KOPT-K1 (cell line): Measurements from ENCODE around the gene OPRM1.
"Not testable (repeated sequence)": the region's sequence is repeated elsewhere in the genome, so short reads cannot be mapped to it uniquely, and the experiment has no call there.

Experiments
- H3K27ac ChIP-seq: fragments of 200-600 bp; sonication (generic); 2 replicates; pipeline ENCODE4 v1.5.1; 2016; ENCODE audit warnings: antibody characterized with exemption, mild to moderate bottlenecking, low read depth, low read length; ENCODE audit not compliant: poor library complexity, severe bottlenecking
- H3K36me3 ChIP-seq: fragments of 200-600 bp; sonication (generic); 2 replicates; pipeline ENCODE4 v1.5.1; 2017; ENCODE audit warnings: antibody characterized with exemption, mild to moderate bottlenecking, low read length, moderate library complexity; ENCODE audit not compliant: insufficient read depth
- H3K9me3 ChIP-seq: fragments of 200-600 bp; sonication (generic); 2 replicates; pipeline ENCODE4 v1.5.1; 2017; ENCODE audit warnings: antibody characterized with exemption, low read length, mild to moderate bottlenecking; ENCODE audit not compliant: insufficient read depth, poor library complexity, severe bottlenecking

The OPRM1 gene

DNA sequence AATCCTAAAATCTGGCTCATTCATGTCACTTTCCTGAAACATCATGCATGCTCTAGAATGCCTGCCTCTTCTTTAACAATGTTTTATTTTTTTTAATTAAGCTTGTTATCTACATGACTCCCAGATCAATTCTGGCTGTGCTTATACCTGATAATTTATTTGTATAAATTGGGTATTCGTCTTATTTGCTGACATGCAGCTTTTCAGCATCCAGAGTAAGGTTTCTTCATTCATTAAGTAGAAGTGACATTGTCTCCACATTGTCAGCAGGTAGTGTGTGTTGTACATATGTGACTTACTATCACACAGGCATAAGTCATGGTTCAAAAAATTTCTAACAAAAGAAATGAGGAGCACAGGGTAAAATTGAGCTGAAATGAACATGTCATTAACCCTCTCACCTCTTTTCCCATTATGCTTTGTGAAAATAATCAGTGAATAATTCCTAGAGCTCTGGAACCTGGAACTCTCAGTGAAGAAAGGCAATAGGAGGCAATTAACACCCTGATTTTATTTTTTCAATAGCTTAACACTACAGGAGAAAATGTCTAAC is 157.4 kb downstream of the OPRM1 start:
- H3K27ac ChIP-seq, result no peak overlapping the region
- no peaks in the 10 kb centered on the region for H3K9me3 ChIP-seq
- peaks cover 9% of the 10 kb centered on the region; the same call in 1 of the 2 replicates for H3K36me3 ChIP-seq

DNA sequence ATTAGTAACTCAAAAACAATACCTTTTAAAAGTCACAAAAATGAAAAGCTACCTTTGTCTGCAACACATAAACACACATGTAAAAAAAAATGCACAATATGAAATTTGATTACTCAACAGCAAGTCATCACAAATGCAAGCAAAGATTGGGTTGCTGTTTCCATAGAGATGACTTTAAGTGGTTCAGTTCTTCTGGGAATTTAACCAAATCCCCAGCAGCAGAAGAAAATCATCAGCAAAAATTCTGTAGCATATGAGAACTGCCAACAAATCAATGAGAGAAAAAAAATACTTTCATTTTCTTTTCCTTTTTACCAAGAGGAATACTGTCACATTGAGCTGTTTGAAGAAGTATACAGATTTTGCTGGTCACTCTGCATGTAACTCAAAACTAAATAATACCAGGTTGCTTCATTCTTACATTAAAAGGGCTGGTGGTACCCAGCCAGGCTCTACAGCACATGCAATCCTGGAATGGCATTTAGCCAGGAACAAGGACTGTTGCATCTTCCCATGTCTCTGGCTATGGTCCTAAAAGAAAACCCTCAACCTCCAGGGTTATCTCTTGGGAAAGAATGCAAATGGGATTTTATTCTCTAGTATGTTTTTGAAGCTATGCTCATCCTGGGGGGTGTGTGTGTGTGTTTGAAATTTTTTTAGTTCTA is 158.3 kb downstream of the OPRM1 start:
- no peak overlapping the region for H3K27ac ChIP-seq
- H3K9me3 ChIP-seq, result no peaks in the 10 kb centered on the region

DNA sequence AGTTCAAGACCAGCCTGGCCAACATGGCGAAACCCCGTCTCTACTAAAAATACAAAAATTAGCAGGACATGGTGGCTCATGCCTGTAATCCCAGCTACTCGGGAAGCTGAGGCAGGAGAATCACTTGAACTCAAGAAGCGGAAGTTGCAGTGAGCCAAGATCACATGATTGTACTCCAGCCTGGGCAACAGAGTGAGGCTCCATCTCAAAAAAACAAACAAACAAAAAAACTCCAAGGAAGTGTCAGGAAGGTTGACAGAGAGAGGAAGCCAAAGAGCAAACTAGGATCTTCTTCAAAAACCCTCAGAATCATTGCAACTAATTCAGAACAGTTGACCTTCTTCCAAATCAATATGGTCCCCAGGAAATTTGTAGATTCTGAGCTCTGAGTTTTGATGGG is 162.6 kb downstream of the OPRM1 start:
- H3K36me3 ChIP-seq, result peaks cover 30% of the 10 kb centered on the region
- H3K9me3 ChIP-seq, H3K27ac ChIP-seq: not testable (repeated sequence)

More for the DNA sequence above, 158.3 kb downstream of the OPRM1 start:
- H3K36me3 ChIP-seq, result peaks cover 9% of the 10 kb centered on the region; the same call in 1 of the 2 replicates

DNA sequence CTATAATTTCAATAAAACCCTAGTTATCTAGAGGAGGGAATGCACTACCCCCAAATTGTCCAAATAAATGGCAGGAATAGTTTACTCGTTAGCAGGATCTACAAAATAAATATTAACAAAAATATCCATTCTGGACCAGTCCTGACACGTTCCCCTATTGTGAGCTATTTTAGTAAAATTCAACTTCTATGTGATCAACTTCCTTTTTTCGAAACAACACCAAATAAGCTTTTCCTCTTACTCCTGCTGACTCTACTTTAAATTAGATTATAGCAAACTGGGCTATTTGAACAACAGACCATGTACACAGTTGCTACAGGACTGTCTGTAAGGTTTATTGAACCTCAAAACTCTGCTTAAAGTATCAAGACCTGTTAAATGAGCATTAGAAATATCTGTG is 163.3 kb downstream of the OPRM1 start:
- Histone ChIP-seq H3K36me3 (peaks cover 34% of the 10 kb centered on the region), H3K9me3 (no peaks in the 10 kb centered on the region), H3K27ac (no peak overlapping the region)

DNA sequence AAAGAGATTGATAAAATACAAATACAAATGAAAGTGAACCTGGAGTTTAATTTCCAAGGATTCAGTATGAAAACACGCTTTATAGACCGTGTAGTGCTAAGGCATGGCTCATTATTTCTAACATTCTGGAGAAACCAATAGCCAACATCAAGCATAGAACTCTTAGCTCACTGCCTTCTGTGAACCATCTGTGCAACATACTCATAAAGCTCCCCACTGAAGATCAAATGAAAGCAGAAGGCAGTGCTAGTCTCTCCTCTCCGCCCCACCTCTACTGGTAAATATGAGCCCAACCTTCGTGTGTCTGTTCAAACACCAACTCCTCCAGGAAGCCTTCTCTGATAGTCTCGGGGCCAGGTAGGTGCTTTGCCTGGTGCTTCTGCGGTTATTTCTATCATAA is 163.9 kb downstream of the OPRM1 start:
- Histone ChIP-seq H3K27ac (no peak overlapping the region), H3K9me3 (no peaks in the 10 kb centered on the region), H3K36me3 (peaks cover 34% of the 10 kb centered on the region)

DNA sequence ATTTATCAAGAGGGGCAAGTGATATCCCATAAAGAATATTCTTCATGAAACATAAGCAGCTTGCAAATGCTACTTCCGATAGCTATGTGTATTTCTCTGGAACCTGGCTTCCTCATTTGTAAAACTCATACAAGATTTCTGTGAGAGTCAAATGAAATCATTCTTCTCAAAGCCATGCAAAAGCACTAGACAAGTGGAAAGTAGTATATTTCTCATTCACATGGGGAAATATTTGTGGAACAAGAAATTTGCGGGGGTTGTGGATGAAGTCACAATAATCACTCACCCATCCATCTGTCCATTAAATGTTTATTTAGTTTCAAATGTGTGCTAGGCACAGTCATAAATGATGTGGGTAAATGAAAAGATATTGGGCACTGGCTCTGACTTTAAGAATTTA is 167.1 kb downstream of the OPRM1 start:
- peaks cover 31% of the 10 kb centered on the region for H3K36me3 ChIP-seq
- no peaks in the 10 kb centered on the region for H3K9me3 ChIP-seq
- H3K27ac ChIP-seq, result no peak overlapping the region

DNA sequence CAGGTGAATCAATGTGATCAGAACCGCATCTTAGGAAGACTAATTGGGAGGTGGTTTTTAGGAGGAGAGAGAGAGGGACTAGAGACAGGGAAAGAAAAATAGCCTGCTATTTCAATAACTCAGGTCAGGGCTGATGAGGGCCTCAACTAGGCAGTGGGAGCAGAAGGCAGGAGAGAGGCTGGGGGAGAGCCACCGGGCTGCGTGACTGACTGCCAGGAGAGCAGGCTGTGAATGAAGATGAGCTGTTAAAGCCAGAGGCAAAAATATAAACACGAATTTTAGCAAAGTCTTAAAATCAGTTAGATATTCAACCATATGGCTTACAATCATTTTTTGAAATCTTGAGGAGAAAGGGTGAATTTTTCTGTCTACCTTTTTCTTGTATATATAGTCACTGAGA is 168.0 kb downstream of the OPRM1 start:
- H3K27ac ChIP-seq, result no peak overlapping the region
- H3K9me3 ChIP-seq, result no peaks in the 10 kb centered on the region
- H3K36me3 ChIP-seq, result peaks cover 31% of the 10 kb centered on the region

DNA sequence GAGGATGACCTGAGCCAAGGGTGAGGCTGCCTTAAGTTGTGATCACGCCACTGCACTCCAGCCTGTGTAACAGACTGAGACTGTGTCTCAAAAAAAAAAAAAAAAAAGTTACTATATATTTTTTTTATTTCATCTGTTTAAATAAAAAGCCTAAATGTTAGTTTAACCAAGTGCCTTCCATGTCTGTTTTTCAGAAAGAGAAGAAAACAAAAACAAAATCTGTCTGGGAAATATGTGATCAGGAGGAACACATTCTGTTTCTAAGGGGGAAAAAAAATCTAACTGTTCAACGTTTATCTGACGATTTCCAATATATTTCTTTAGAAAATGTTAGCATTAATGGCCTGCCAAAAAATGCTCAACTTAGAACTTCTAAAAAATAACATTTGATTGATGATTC is 170.5 kb downstream of the OPRM1 start:
- Histone ChIP-seq H3K9me3 (no peaks in the 10 kb centered on the region), H3K27ac (no peak overlapping the region), H3K36me3 (peaks cover 27% of the 10 kb centered on the region)

DNA sequence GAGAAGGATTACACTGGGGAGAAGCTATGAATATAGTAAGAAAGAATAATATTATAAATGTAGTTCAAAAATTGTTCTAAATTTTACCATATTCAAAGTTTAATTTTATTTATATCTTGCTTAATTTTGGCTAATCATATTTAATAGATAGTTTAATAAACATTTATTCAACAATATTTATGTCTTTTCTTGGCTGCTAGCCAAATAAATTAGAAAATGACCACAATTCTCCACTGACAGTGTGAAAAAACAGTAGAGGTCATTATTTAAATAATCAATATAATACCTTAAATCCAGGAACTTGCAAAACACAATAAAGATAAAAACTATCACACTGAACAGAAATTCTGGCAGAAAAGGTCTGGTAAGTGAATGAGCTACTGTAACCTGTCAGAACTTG is 171.6 kb downstream of the OPRM1 start:
- Histone ChIP-seq H3K9me3 (no peaks in the 10 kb centered on the region), H3K27ac (no peak overlapping the region), H3K36me3 (peaks cover 23% of the 10 kb centered on the region)

DNA sequence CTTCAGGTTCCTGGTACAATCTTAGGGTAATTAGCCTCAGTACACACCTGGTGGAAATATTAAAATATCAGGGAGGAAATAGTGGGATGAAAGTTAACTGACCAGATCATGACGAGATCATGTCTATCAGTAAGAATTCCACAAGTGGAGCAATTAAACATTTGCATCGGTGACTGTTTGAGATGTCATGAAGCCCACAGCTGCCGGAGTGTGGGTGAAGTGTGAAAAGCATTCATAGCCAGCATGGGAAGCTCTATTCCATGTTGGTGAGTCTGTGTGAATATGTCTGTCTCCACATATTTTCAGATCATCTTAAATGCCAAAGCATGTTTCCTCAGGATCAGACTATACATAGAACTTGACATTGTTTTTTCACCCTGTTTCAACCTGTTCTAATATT is 174.7 kb downstream of the OPRM1 start:
- no peak overlapping the region for H3K27ac ChIP-seq

DNA sequence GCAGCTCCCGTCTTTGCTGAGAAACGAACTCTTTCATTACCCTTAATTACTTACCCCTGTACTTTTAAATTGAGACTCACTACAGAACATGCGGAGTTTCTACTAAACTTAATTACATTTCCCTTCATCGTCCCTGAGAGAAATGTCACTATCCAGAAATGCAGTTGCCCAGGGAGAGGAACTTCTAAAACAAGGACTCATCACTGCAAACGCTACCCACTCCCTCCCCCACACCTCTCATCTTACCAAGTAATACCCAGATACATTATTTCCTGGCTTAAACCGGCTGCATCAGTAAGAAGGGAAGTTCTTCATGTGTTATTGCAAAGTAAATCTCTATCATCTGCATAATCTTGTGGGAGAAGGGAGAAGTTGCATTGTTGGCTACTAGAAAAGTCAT is 179.3 kb downstream of the OPRM1 start:
- Histone ChIP-seq H3K9me3 (no peaks in the 10 kb centered on the region), H3K36me3 (peaks cover 36% of the 10 kb centered on the region), H3K27ac (no peak overlapping the region)

More for the DNA sequence above, 174.7 kb downstream of the OPRM1 start:
- Histone ChIP-seq H3K9me3 (no peaks in the 10 kb centered on the region), H3K36me3 (peaks cover 16% of the 10 kb centered on the region)

DNA sequence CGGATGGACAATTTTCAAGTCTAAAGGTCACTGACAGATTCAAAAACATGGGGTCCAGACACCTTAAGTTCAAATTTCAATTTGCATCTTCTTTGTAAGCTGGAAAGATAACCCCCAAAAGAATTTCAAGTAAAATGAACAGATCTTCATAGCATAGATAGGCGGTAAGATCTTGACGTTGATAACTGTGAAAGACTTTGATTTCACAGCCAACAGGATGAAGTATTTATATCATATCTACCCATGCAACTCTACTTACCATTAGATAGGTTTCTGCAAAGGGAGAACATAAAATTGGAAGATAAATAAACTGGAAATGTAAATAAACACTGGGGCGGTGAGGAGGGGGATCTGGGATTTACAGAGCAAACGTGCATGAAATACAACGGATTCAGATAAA is 179.7 kb downstream of the OPRM1 start:
- no peaks in the 10 kb centered on the region for H3K9me3 ChIP-seq
- H3K36me3 ChIP-seq, result peaks cover 32% of the 10 kb centered on the region
- H3K27ac ChIP-seq, result no peak overlapping the region

DNA sequence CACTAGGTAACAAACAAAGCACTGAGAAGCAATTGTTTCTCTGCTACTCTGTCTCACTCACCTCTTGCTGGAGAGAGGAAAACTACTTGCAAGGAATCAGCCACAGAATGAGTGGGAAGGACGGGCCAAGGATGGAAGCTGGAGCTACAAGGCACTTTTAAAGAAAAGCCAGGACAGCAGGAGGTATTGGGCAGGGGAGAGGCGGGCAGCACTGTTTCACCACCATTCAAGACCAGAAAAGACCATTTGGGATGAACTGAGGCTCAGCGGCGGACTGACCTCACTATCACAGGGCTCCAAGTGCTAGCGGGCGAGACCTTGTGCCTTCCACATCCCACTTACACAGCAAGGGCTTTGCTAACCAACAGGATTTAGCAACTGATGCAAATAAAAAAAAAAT is 180.2 kb downstream of the OPRM1 start:
- Histone ChIP-seq H3K36me3 (peaks cover 27% of the 10 kb centered on the region; the same call in 1 of the 2 replicates), H3K9me3 (no peaks in the 10 kb centered on the region), H3K27ac (no peak overlapping the region)

DNA sequence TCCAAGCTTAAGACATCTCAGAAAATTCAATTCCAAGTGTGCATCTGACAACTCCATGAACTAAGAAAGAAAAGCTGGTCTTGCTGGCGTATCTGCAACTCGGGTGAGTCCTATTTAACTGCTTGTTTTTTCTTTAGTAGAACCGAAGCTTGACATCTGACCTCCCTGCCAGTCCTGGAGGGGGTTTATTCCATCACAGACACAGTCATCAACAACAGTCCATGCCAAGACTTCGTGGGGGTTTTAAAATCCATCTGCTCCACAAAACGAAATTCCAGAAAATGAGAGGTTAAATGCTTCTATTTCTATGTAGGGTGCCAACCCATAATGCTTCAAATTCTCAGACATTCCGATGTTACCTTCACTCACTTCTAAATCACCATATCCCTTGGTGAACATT is 183.7 kb downstream of the OPRM1 start:
- no peak overlapping the region for H3K27ac ChIP-seq
- peaks cover 27% of the 10 kb centered on the region; the same call in 1 of the 2 replicates for H3K36me3 ChIP-seq
- no peaks in the 10 kb centered on the region for H3K9me3 ChIP-seq

DNA sequence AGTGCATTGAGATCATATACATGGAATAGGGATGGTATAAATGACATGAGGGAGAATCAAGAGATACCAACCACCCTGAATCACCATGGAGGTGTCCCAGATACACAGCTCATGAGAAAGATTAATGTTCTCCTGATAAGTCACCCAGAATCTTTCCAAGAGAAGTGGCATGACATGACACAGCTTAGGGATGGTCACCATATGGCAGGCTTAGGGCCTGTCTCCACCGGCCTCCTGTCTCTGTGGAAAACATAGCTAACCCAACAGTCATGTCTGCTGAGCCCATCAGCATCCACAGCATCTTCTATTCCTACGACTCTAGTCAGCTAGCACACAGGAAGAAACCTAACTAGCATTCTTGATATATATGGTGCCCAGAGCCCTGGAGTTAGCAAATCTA is 184.3 kb downstream of the OPRM1 start:
- H3K36me3 ChIP-seq, result peaks cover 27% of the 10 kb centered on the region; the same call in 1 of the 2 replicates
- H3K9me3 ChIP-seq, result no peaks in the 10 kb centered on the region
- H3K27ac ChIP-seq, result no peak overlapping the region

DNA sequence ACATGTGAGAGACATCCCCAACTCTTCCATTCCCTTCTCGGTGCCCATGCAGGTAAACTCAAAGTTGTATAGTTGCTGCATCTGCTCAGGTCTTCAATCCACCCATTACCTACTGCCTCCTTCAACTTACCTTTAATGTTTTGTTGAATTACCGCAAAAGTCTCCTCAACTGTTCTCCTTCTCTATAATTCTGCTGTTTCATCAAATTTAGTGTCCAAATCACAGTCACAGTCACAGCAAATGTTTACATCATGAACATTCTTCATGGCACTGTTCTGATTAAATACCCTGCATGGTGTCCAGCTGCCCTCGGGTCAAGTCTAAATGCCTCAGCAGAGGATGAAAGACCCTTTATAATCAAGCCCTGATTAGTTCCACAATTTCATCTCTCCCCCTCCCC is 187.4 kb downstream of the OPRM1 start:
- Histone ChIP-seq H3K36me3 (peaks cover 13% of the 10 kb centered on the region; the same call in 1 of the 2 replicates), H3K27ac (no peak overlapping the region), H3K9me3 (no peaks in the 10 kb centered on the region)
